Astrocyte of the spinal cord (primary cell): ENCODE data around the gene NUMB.

Experiments
- DNase-seq: peaks from one replicate; pipeline ENCODE4 v3.0.0; 2011; ENCODE audit warnings: low read depth, low spot score
- H3K4me3 ChIP-seq: 2 replicates; pipeline ENCODE4 v1.5.1; 2011; ENCODE audit warnings: low read depth, mild to moderate bottlenecking, low read length, moderate library complexity
- in situ Hi-C: cut with HindIII; loops from 2 replicates; pipeline ENCODE4 v1.10.0; 2017; ENCODE audit warnings: low sequenced_read_pairs
- TF ChIP-seq, protein P1 (sequence below): IDR thresholded peaks from 2 replicates; pipeline ENCODE4 v1.5.1; 2012; ENCODE audit warnings: low read depth, mild to moderate bottlenecking, low read length, inconsistent platforms

The NUMB gene

DNA sequence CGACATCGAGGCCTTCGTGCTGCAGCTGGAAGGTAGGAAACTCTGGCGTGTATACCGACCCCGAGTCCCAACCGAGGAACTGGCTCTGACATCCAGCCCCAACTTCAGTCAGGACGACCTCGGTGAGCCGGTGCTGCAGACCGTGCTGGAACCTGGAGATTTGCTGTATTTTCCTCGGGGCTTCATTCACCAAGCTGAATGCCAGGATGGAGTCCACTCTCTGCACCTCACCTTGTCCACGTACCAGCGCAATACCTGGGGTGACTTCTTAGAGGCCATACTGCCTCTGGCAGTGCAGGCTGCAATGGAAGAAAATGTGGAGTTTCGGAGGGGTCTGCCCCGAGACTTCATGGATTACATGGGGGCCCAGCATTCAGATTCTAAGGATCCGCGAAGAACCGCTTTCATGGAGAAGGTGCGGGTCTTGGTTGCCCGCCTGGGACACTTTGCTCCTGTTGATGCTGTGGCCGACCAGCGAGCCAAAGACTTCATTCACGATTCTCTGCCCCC, 33.8 kb upstream of the NUMB start:
- H3K4me3 ChIP-seq = peak overlapping the region; percentile 53
- in situ Hi-C loops = no loop called here
- DNase-seq = no peak
- TF ChIP-seq, protein P1, sequence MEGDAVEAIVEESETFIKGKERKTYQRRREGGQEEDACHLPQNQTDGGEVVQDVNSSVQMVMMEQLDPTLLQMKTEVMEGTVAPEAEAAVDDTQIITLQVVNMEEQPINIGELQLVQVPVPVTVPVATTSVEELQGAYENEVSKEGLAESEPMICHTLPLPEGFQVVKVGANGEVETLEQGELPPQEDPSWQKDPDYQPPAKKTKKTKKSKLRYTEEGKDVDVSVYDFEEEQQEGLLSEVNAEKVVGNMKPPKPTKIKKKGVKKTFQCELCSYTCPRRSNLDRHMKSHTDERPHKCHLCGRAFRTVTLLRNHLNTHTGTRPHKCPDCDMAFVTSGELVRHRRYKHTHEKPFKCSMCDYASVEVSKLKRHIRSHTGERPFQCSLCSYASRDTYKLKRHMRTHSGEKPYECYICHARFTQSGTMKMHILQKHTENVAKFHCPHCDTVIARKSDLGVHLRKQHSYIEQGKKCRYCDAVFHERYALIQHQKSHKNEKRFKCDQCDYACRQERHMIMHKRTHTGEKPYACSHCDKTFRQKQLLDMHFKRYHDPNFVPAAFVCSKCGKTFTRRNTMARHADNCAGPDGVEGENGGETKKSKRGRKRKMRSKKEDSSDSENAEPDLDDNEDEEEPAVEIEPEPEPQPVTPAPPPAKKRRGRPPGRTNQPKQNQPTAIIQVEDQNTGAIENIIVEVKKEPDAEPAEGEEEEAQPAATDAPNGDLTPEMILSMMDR = no peak

DNA sequence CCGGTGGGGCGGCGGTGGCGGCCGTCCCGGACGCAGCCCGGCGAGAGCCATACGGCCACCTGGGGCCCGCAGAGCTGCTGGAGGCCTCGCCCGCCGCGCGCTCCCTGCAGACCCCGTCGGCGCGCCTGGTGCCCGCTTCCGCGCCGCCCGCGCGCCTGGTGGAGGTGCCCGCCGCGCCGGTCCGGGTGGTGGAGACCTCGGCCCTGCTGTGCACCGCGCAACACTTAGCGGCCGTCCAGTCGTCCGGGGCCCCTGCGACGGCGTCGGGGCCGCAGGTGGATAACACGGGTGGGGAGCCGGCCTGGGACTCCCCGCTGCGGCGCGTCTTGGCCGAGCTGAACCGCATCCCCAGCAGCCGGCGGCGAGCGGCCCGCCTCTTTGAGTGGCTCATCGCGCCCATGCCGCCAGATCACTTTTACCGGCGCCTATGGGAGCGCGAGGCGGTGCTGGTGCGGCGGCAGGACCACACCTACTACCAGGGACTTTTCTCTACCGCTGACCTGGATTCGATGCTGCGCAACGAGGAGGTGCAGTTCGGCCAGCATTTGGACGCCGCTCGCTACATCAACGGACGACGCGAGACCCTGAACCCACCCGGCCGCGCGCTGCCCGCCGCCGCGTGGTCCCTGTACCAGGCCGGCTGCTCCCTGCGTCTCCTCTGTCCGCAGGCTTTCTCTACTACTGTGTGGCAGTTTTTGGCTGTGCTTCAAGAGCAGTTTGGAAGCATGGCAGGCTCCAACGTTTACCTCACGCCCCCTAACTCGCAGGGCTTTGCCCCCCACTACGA, 33.1 kb upstream of the NUMB start:
- peak overlapping the region; percentile 53 for H3K4me3 ChIP-seq
- TF ChIP-seq, protein P1 = no peak
- DNase-seq = peak; percentile 73
- in situ Hi-C loops = no loop called here

DNA sequence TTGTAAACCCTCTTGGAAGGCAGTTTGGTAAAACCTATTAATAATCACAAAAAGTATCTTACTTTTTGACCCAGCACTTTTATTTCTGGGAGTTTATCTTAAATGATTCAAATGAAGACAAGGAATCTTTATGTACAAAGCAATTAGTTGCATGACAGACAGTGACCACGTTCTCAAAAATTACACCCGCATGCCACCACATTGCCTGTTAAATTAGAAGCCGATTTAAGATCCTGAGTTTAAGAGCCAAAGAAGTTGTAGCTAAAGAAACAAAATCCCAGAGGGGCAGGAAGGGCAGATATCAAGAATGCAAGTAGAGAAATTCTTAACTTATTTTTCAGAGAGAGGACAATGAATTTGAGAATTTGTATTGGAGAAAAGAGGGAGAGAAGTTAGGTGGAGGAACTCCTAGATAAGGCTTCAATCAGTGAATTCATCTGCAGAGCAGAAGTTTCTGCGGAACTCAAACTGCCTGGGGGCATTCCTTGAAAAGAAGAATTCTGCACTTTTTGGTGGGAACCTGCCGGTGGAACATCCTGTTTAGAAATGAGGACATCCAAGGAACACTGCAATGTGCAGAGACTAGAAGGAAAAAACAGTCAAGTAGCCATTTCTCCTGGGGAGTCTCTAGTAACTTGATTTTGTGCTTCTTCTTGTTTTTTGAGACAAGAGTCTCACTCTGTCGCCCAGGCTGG, 31.3 kb upstream of the NUMB start:
- TF ChIP-seq, protein P1 = no peak
- in situ Hi-C loops = no loop called here
- H3K4me3 ChIP-seq = no peak overlapping the region
- no peak for DNase-seq

DNA sequence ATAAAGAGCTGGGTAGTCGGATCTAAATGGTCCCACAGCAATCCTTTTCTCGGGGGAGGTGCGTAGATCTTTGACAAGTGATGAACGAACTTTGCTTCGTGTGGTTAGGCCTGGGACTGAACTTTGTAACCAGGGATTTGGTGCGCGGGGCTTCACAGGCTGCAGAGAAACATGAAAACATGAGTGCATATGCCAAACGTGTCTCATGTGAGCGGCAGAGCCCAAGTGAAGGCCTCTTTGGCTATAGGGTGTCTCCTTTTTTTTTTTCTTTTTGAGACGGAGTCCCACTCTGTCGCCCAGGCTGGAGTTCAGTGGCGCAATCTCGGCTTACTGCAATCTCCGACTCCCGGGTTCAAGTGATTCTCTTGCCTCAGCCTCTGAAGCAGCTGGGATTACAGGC, 20.3 kb upstream of the NUMB start:
- in situ Hi-C loops = no loop called here
- H3K4me3 ChIP-seq = no peak overlapping the region
- DNase-seq = no peak
- TF ChIP-seq, protein P1 = no peak

DNA sequence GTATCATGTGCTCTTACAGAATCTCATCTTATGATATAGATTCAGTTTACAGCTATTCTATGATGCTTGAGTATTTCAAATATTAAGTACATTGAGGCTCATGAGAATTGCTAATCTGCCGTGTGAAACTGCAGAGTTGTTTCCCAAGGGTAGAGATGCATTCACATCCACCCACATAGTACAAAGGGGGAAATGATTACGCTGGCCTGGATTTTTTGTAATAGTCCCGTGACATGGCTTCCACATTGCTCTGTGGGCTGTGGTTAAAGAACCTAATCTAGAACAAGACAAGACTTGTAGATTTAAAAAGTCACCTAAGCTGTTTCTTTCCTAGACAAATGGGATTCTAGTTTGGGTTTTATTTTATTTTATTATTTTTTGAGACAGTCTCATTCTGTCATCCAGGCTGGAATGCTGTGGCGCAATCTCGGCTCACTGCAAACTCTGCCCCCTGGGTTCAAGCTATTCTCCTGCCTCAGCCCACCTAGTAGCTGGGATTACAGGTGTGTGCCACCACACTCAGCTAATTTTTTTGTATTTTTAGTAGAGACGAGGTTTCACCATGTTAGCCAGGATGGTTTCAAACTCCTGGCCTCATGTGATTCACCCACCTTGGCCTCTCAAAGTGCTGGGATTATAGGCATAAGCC, 19.4 kb upstream of the NUMB start:
- H3K4me3 ChIP-seq = no peak overlapping the region
- in situ Hi-C loops = no loop called here
- TF ChIP-seq, protein P1 = no peak
- DNase-seq = no peak

DNA sequence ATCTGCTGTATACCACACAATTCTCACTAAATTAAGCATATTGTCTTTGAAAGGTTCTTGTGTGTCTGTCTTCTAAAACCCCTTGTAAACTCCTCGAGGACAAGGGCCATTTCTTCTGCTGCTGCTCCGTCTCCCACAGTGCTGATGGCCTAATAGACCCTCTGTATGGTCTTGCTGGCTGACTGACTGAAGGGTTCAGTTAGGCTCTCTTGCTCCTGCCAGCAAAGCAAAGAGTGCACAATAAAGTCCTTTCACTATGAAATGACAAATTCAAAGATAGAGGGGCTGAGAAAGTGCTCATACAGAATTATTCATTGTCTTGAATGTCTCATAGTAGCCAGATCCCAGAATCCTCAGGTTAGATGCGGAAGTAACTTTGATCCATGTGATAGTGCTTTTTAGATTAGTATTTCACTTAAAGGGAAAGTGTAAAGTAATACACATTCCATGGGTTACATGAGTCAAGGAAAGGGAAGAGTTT, 18.1 kb upstream of the NUMB start:
- no peak overlapping the region for H3K4me3 ChIP-seq
- in situ Hi-C loops = no loop called here
- no peak for DNase-seq
- TF ChIP-seq, protein P1 = no peak
